ENCODE results near the gene ITGA11. TPM values are rescaled to one million over a fixed set of nuclear protein-coding genes. Genes with fewer than 3 reads are reported as not detected.

Gene ITGA11
- polyA plus RNA-seq, 1 of the 3 experiments (the other 2 are of a cell fraction), result 0.49 TPM

DNA sequence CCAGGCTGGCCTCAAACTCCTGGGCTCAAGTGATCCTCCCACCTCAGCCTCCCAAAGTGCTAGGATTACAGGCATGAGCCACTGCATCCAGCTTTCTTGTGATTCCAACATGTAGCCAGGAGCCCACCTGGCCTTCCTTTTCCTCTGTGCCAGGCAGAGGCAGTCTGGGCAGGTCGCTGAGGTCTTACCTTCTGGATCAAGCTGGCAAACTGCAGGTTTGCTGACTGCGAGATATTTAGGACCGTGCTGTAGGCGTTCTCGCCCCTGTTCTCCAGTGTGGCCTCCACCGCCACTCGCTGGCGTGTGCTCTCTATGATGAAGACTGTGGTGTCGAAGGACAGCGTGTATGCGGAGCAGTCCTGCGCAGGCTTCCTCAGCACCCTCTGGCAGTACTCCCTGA lies 112.0 kb downstream of the ITGA11 start:
- Histone ChIP-seq H4K20me1 (ENCODE audit: insufficient read depth) (no peaks in the 10 kb centered on the region), H3K9me3 (no peaks in the 10 kb centered on the region), H3K79me2 (ENCODE audit: insufficient read depth) (no peaks in the 10 kb centered on the region), H3K9ac (no peak overlapping the region), H3K36me3 (replicated peaks in 1 of 2; ENCODE audit: control insufficient read depth in 1 of 2, insufficient read depth in 2 of 2, low read length in 1 of 2) (no peaks in the 10 kb centered on the region), H3K4me1 (ENCODE audit: control insufficient read depth in 1 of 2, insufficient read depth in 2 of 2, low read depth in 1 of 2, low read length in 1 of 2) (no peaks in the 10 kb centered on the region), H3F3A (replicated peaks; ENCODE audit: insufficient read depth) (no peaks in the 10 kb centered on the region), H3K27ac (ENCODE audit: low read depth in 2 of 2, low read length in 1 of 2) (no peak overlapping the region), H3K4me3 (ENCODE audit: low read depth in 2 of 2, low read length in 1 of 2) (no peak overlapping the region), H3K4me2 (no peak overlapping the region), H2AFZ (ENCODE audit: low read depth) (no peak overlapping the region), H3K27me3 (ENCODE audit: insufficient read depth) (no peaks in the 10 kb centered on the region), H3K9me2 (no peaks in the 10 kb centered on the region)
- CTCF ChIA-PET, result interaction anchor here (0.9 to 8.0 kb wide), 3 partner anchors 11 to 15 kb away, joined by 3 to 75 read pairs (median 3); no protein-coding TSS in a partner anchor
- no peak for DNase-seq
- TF ChIP-seq POLR2AphosphoS5 (IDR thresholded peaks at IDR 0.05; ENCODE audit: low read depth, low read length) (no peak), FOXM1 (IDR thresholded peaks at IDR 0.05; ENCODE audit: low read depth) (no peak), JUND (IDR thresholded peaks at IDR 0.05) (no peak), TAF1 (IDR thresholded peaks at IDR 0.05; ENCODE audit: borderline replicate concordance, low read depth, low read length) (no peak)
- WGBS (ENCODE audit: low lambda C conversion rate), result 95% methylated on average over 12 of the region's 12 CpGs
- POLR2A ChIA-PET, result no interaction called here

- Histone ChIP-seq H3K9me2 (no peaks in the 10 kb centered on the region), H3K27me3 (ENCODE audit: insufficient read depth) (no peaks in the 10 kb centered on the region), H3K4me2 (no peak overlapping the region), H3K9me3 (no peaks in the 10 kb centered on the region), H3F3A (replicated peaks; ENCODE audit: insufficient read depth) (no peaks in the 10 kb centered on the region), H3K9ac (no peak overlapping the region), H3K79me2 (ENCODE audit: insufficient read depth) (no peaks in the 10 kb centered on the region), H4K20me1 (ENCODE audit: insufficient read depth) (no peaks in the 10 kb centered on the region), H2AFZ (ENCODE audit: low read depth) (no peak overlapping the region), H3K4me3 (ENCODE audit: low read depth in 2 of 2, low read length in 1 of 2) (no peak overlapping the region), H3K4me1 (ENCODE audit: control insufficient read depth in 1 of 2, insufficient read depth in 2 of 2, low read depth in 1 of 2, low read length in 1 of 2) (no peaks in the 10 kb centered on the region), H3K27ac (ENCODE audit: low read depth in 2 of 2, low read length in 1 of 2) (no peak overlapping the region), H3K36me3 (replicated peaks in 1 of 2; ENCODE audit: control insufficient read depth in 1 of 2, insufficient read depth in 2 of 2, low read length in 1 of 2) (no peaks in the 10 kb centered on the region)
- POLR2A ChIA-PET, result no interaction called here
- WGBS (ENCODE audit: low lambda C conversion rate), result 83% methylated on average over 12 of the region's 18 CpGs
- TF ChIP-seq EZH2phosphoT487 (IDR thresholded peaks at IDR 0.05; ENCODE audit: borderline replicate concordance, low read depth), result no peak
- TF ChIP-seq MEF2A (IDR thresholded peaks at IDR 0.05; ENCODE audit: borderline replicate concordance, low read depth), result no peak
- TF ChIP-seq TAF1 (IDR thresholded peaks at IDR 0.05; ENCODE audit: borderline replicate concordance, low read depth, low read length), result no peak
- TF ChIP-seq FOXM1 (IDR thresholded peaks at IDR 0.05; ENCODE audit: low read depth), result no peak
- TF ChIP-seq, protein P1, sequence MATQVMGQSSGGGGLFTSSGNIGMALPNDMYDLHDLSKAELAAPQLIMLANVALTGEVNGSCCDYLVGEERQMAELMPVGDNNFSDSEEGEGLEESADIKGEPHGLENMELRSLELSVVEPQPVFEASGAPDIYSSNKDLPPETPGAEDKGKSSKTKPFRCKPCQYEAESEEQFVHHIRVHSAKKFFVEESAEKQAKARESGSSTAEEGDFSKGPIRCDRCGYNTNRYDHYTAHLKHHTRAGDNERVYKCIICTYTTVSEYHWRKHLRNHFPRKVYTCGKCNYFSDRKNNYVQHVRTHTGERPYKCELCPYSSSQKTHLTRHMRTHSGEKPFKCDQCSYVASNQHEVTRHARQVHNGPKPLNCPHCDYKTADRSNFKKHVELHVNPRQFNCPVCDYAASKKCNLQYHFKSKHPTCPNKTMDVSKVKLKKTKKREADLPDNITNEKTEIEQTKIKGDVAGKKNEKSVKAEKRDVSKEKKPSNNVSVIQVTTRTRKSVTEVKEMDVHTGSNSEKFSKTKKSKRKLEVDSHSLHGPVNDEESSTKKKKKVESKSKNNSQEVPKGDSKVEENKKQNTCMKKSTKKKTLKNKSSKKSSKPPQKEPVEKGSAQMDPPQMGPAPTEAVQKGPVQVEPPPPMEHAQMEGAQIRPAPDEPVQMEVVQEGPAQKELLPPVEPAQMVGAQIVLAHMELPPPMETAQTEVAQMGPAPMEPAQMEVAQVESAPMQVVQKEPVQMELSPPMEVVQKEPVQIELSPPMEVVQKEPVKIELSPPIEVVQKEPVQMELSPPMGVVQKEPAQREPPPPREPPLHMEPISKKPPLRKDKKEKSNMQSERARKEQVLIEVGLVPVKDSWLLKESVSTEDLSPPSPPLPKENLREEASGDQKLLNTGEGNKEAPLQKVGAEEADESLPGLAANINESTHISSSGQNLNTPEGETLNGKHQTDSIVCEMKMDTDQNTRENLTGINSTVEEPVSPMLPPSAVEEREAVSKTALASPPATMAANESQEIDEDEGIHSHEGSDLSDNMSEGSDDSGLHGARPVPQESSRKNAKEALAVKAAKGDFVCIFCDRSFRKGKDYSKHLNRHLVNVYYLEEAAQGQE (IDR thresholded peaks at IDR 0.05; ENCODE audit: low read depth, low read length), result no peak
- no peak for TF ChIP-seq USF1 (IDR thresholded peaks at IDR 0.05; ENCODE audit: borderline replicate concordance, low read depth)
- no peak for TF ChIP-seq SMC3 (IDR thresholded peaks at IDR 0.05; ENCODE audit: low read depth, low read length)
- TF ChIP-seq RXRA (IDR thresholded peaks at IDR 0.05; ENCODE audit: borderline replicate concordance, low read depth), result no peak
- TF ChIP-seq ZBTB33 (IDR thresholded peaks at IDR 0.05; ENCODE audit: borderline replicate concordance, low read depth), result no peak
- TF ChIP-seq GATA2 (CRISPR knock-in tag; IDR thresholded peaks at IDR 0.05), result no peak
- TF ChIP-seq EP300 (IDR thresholded peaks at IDR 0.05; ENCODE audit: borderline replicate concordance in 1 of 2, low read depth in 1 of 2, low read length in 1 of 2), result no peak
- no peak for TF ChIP-seq FOSL2 (IDR thresholded peaks at IDR 0.05; ENCODE audit: borderline replicate concordance, low read depth)
- no peak for TF ChIP-seq RFX5 (IDR thresholded peaks at IDR 0.05; ENCODE audit: low read length)
- TF ChIP-seq JUND (IDR thresholded peaks at IDR 0.05), result no peak
- TF ChIP-seq MXI1 (IDR thresholded peaks at IDR 0.05; ENCODE audit: low read depth, low read length), result no peak
- TF ChIP-seq GABPA (IDR thresholded peaks at IDR 0.05; ENCODE audit: low read depth), result no peak
- DNase-seq, result no peak
- CTCF ChIA-PET, result interaction anchor here (0.9 to 8.0 kb wide), 3 partner anchors 12 to 16 kb away, joined by 3 to 75 read pairs (median 3); no protein-coding TSS in a partner anchor
Observed at GRCh38 chr15:68318931-68319909, 112.7 kb downstream of the ITGA11 start.

All from SK-N-SH (cell line).